Ureter (tissue), 1 donor: ENCODE data around the gene DOK4. TPM values are rescaled to one million over a fixed set of nuclear protein-coding genes. Genes with fewer than 3 reads are reported as not detected.

Experiments
- DNase-seq: peaks from one replicate; pipeline ENCODE4 v3.0.0-alpha.2; 2020; ENCODE audit warnings: low spot score
- total RNA-seq: library from RNA; stranded (reverse); gene quantifications from one replicate; pipeline ENCODE4 v1.2.4, GENCODE V29; 2023
- donor health status: DM: yes; HTN: yes; CAD: no.

DOK4 gene
- total RNA-seq, 1 donor from 2014 or later = 12.5 TPM

DNA sequence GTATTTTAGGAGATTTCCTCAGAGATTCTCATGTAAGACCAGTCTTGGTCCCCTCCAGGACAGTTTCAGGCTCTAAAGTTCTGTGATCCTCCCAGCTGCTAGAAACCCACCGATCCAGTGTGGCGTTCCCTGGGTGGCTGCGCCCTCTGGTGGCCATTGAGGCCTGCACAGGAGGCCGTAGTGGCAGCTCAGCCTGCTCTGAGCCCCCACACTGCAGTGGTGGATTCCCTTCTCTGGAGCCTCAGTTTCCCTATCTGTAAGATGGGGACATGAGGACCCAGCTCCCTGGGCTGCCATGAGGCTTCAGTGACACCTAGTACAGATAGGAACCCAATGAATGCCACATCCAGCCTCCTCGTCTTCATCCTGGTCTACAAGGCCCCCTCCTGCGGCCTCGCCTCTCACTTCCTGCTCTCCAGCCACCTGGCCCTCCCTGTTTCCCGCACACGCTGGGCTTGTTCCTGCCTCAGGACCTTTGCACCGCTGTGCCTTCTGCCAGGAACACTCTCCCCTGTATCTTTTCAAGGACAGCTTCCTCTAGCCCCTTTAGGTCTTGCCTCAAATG lies 33.6 kb upstream of the DOK4 start:
- peak; percentile 75 for DNase-seq

DNA sequence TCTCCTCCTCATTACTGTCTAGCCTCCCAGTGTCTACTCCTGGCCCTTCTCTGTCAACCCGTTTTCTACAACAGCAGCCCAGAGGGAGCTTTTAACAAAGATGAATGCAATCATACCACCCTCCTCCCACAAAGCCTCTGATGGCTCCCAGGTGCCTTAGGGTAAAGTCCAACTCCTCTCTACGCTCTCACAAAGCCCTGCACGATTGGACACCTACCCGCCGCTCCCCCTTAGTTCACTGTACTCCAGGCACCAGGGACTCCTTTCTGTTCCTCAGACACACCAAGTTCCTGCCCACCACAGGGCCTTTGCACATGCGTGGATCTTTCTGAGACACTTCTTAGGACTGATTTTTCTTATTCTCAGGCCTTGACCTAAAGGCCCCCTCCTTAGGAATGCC lies 32.6 kb upstream of the DOK4 start:
- no peak for DNase-seq

DNA sequence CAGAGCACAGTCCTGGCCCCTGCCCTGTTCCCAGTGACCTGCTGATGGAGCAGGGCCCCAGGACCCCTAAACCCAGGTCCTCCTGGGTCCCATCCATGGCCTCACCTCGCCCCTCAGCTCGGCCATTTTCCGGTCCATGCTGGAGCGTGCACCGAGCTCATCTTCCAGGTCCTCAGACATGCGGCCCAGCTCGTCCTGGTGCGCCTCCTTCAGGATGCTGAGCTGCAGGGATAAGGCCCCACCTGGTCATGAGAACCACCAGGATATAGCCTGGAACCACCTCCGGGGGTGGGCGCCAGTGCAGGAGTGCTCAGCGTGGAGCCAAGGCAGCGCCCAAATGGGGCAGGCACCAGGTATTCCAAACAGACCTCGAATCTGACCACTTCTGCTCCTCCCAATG lies 32.2 kb upstream of the DOK4 start:
- DNase-seq = no peak

DNA sequence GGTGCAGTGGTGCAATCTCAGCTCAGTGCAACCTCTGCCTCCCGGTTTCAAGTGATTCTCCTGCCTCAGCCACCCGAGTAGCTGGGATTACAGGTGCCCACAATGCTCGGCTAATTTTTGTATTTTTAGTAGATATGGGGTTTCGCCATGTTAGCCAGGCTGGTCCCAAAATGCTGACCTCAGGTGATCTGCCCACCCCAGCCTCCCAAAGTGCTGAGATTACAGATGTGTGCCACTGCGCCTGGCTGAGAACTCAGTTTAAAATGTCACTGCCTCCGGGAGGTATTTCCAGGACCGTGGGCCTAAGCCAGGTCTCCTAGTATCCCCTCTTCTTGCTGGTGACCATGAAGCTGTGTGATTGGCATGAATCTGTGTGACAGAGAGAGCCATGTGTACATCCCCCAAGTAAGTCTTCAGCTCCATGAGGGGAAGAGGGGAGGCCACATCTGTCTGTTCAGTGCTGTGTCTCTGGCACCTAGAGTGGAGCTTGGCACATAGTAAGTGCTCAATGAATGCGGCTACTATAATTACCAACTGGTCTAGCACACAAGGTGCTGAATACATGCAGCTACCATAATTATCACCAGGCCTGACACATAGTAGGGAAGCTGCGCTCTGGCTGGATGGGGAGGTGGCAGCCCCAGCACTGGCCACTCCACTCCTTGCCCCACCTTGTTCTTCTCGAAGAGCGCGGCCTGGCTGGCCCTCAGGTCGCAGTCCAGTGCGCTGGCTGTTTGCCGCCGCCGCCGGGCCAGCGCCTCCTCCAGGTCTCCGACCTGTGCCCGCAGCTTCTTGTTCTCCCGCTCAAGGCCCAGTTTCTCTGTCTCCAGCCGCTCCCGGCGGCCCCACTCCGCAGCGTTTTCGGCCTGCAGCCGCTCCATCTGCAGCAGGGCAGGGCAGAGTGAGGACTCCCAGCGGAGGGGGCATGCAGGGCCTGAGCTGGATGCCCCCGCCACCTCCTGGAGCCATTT lies 31.4 kb upstream of the DOK4 start:
- DNase-seq = no peak

DNA sequence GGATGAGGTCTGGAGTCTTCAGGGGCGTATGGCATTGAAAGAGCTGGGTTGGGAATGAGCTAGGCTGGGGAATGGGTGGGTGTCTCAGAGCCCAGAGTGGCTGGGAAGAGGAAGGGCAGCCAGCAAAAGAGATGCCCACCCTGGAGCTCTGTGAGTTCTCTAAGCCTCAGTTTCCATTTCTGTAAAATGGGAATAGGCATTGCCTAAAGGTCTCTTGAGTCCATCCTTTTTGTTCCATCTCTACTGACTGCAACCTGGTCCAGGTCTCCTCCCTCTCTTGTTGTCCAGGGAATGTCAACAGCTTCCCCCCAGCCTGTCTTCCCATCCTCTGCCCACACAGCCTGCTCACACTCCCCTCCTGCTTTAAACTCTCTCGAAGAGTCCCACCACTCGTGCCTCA lies 30.5 kb upstream of the DOK4 start:
- DNase-seq = no peak

DNA sequence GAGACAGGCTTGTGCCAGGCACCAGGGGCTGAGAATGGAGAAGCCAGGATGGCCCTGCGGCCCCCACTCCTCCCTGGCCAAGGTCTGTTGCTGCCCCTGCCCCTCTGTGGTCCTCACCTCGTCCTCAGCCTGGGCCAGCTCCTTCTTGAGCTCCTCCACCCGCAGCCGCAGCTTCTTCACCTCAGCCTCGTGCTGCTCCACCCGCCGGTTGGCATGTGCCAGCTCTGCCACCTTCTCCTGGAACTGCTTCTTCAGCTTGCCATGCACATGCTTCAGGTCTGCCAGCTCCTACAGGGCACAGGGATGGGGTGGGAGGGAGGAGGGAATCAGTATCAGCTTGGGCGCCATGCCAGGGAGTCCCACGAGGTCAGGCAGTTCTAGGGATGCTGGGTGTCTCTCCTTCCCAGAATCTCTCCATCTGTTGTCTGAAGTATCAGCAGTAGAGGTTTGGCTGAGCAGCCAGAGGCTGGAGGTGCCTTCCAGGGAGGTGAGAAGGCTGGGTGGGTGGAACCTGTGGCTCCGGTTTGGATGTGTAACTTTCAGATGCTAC lies 30.0 kb upstream of the DOK4 start:
- no peak for DNase-seq

DNA sequence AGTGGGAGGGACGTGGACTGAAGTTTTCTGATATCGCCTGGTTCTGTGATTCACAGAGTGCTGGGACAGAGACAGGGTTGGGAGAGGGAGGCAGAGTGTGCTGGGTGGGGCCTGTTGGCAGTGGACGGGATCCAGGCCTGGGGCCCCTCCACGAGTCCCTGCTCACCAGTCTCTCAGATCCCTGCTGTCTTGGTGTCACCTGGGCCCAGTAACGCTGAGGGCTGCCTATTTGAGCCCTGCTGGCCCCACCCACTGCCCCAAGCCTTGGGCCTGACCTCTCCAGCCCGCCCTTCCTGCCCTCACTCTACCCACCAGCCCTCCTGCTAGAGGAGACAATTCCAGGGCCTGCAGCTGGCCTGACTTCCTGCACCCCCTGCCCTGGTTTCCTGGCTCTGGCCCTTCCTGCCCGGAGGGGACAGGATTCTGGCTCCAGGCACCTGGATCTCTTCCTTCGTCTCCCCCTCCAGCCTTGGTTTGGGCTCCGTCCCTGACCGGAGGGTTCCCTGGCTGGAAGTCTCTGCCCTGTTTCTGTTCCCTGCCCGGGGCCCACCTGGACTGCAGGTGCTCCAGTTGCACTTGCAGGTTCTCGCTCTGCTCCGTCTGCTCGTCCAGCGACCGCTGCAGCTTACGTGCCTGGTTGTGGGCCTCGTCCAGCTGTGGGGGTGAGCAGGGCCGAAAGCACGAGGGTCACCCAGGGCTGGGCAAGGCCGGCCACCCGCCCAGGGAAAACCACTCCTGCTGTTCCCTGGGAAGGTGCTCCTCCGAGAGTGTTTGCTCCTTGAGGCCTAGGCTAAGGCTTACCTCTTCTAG lies 28.7 kb upstream of the DOK4 start:
- DNase-seq = no peak

DNA sequence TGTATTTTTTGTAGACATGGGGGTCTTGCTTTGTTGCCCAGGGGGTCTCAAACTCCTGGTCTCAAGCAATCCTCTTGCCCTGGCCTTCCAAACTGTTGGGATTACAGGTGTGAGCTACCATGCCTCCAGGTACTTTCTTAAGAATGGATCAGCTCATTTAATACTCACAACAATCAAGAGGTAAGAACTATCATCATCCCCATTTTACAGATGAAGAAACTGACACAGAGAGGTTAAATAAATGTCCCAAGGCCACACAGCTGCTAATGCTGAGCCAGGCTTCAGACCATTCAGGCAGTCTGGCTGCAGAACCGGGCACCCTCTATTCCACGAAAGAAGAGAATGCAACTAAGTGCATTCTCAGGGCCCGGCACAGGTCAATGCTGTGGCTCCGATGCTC lies 28.1 kb upstream of the DOK4 start:
- DNase-seq = no peak

DNA sequence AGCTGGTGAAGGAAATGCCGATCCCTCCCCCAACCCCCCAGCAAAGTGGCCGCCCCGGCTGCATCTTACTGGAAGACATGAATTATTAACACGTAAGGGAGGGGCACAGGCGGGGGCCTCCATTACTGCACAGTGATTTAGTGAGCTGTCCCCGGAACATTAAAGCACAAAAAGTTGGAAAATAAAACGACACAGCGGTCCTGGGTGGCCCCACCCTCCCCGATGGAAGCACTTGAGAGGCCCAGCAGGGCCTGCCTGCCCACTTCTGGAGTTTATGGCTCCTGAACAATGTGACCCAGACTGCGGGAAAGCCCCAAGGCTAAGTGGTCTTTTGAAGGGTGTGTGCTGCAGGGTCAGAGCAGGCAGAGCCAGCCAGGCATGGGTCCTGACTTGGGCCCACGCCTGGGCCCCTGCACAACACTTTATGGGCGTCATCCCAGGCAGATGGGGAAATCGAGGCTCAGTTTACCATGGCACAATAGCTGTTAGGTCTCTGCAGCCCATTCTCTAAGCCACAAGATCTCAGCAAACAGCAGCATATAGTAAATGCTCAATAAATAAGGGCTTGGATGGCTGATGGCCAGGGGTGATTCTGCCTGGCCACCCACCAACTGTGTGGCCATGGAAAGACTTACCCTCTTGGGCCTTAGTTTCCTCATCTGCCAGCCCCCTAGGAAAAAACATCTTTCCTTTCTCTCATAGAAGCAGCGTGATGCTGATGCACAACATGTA lies 27.2 kb upstream of the DOK4 start:
- DNase-seq = peak; percentile 70

DNA sequence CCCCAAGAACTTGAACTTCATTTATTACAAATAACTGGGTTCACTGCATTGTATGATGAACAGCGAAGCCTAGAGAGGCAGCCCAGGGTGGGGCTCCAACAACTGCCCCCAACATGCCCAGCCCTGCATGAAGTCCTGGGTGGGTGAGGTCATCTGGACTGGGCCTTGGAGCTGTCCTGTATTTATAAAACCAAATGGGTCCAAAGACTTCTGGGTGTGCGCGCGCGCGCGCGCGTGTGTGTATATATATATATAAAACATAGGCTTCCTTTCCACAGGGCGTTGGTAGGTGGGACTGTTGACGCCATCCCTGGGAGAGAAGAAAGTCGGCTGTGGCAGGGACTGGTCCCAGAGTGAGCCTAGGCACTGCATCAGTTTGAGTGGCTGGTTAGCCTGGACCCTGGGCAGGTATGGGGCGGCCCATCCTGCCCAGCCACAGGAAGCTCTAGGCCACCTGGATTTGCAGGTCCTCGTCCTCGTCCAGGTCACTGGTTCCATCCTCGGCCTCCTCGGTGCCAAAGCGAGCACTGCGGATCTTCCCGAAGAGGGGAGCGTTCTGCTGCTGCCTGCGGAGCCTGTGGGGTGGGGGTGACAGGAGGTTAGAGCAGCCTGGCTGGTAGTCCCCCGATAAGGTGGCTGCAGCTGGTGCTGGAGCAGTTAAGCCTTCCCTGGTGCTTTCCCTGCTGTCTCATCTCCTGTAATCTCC lies 26.2 kb upstream of the DOK4 start:
- DNase-seq = no peak

DNA sequence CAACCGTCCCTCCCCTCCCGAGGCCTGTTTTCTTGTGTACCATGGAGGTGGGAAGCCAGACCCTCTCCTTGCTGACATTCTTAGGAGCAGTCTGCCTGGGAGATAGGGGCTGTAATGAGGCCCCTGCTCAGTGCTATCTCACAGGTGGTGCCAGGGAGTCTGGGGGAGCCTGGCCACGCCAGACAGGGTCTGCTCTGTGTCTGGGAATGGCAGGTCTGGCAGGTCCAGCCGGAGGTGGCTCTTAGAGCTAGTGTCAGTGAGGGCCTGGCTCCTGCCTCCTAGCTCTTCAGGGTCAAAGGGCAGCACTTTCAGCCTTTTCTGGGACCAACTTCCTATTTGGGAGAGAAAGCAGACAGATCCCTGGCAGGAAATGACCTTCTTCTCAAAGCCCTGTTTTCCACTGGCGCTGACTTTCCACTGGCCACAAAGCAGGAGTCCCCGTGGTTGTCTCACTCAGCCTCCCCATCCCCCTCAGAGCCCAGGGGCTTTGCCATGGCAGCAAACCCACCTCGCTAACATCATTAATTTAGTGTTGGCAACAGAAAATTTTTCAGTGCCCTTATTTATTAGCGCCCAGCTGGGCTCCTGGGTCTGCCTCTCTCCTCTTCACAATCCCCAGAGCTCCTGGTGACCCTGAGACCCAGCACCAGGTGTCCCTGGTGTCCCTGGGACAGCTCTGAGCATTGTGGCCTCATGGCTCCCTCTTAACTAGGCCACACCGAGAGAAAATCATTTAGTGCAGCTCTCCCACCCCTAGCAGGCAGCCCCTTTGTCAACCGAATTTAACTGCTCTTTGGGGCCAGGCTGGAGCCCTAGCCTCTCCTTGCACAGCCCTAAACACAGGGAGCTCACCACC lies 24.0 kb upstream of the DOK4 start:
- no peak for DNase-seq

DNA sequence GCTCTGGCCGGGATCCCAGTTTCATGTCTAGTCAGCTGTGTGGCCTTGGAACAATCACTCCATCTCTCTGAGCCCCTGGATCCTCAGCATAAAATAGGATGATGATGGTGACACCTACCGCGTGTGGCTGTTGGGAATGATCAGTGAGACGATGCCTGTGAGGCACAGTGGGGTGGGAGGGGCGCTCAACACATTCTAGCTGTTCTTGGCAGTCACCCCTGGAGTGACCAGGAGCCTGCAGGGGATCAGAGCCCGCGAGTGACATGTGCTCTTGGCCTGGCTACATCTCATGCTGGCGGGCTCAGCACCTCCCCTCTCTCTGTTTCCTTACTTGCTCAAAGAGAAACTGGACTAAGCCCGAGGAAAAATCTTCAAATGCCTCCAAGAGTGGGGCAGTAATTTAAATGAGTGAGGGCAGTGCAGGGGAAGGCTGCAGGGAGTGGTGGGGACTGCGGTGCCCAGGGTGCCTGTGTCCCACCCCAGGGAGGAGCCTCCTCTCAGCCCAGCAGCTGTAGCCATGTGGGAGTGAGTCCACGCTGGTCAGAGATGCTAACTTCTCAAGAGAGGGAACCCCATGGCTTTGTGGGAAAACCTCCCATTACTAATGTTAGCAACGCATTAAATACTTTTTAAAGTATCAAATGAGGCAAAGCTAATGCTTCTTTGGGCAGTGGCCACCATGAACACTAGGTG lies 23.1 kb upstream of the DOK4 start:
- DNase-seq = no peak

DNA sequence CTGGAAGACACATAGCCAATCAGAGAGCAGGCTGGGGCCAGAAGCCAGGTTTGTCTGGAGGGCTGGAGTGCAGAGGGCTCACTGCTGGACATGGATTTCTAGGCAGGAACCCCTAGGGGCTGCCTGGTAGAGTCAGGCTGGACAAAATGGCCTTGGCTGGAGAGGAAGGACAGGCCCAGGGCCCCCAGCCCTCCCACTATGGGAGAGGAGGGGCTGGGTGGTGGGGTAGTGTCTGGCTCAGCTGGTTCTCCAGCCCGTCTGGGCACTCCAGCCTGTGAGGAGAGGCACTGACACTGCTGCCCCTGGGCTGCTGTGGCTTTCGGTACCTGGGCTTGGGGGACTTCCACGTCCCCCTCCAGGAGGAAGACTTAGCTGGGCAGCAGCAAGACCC lies 21.7 kb upstream of the DOK4 start:
- DNase-seq = no peak

DNA sequence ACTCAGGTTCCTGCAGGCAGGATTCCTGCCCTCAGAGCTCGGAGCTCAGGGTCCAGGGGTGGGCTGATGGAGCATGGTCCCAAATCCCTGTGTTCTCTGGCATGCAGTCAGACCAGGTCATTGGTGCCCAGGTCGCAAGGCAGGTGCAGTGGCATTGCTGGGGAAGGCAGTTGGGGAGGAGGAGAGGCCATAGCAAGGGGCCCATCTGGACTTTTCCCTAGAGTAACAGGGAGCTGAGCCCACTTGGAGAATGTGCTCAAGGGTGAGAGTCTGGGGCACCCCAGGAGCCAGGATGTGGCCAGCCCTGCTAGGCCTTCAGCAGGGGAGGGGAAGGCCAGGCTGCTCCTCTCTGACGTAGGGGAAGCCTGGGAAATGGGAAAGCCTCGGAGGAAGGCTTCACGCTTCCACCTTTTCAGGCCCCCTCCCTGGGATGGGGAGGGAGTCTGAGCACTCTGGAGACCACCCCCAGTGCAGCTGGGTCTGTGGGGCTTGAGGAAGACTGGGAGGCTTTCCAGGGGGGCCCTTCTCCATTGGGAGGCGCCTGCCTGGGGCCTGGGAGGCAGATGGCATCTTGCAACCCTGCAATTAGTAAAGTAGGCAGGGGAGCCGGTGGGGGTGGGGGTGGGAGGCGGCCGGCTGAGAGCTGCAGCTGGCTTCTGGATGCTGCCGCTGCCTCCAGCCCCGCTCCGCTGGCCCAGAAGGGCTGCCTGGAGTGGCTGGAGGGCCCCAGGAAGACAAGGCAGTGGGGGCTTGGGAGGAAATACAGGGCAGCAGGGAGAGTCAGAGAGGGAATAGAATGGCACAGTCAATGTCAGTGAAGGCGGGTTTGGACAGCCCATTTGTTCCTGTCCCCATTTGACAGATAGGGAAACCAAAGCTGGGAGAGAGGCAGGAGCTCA lies 21.1 kb upstream of the DOK4 start:
- no peak for DNase-seq

DNA sequence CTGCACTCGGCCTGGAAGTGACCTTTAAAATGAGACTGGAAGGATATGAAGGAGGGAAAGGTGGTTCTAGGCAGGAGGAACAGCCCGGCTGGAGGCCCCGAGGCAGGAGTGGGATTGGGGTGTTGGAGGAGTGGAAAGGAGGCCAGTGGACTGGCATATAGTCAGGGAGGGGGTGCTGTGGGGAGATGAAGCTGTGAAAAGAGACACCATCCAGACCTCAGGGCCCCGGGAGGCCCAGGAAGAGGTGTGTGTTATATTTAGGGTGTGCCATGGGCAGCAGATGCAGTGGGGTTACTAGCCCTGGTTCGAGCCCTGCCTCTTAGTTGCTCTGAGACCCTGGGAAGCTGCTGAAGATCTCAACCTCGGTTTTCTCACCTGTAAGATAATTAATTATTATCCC lies 18.9 kb upstream of the DOK4 start:
- no peak for DNase-seq

DNA sequence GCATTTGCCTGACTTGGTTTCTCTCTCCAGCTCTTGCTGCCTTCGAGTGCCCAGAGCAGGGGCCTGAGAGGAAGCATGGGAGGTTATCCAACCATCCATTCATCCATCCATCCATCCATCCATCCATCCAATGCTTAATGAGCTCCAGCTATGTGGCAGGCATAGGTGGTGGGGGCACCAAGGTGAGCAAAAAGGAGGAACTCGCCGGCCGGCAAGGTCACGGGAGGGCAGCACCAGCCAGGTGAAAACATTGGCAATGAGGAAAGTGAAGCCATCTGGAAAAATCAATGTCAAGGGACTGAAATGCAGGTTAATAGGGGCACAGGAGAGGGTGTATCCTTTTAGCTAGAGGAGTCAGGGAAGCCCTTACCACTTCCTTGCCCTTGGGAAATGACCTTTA lies 18.2 kb upstream of the DOK4 start:
- no peak for DNase-seq

DNA sequence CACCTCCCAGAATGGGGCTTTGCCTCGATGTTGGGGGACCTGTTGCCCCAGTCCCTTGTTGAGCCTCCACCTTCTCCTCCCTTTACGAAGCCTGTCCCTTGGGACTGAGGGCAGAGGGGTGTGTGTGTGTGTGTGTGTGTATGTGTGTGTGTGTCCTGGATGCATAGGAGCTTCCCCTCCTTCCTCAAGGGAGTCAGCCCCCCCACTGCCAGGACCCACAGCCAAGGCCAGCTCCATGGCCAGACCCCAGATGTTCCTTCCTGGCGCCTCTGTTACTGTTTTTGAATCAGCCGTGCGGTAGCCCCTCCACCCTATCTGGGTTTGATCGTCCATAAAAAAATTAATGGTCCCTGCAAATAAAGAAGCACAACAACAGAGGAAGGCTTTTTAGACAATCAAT lies 17.7 kb upstream of the DOK4 start:
- no peak for DNase-seq

DNA sequence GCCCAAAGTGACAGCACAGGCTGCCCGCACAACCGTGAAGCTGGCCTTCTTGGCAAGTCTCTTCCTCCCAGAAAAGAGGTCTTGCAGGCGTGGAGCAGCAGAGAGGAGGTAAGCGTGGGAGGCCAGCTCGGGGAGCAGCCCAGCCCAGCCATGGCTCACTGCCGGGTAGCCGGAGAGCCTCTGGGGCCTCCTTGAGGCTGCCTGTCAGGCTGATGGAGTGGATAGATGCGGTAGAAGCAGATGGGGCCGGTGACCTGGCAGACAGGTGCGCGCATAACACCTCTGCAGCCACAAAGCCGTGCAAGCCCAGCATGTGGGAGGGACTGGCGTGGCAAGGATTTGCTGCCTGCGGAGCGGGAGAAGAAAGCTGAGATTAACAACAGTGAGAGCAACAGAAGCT lies 17.1 kb upstream of the DOK4 start:
- DNase-seq = no peak
